CD4-positive, alpha-beta T cell treated with Interleukin-6 for 4 hours (primary cell): ENCODE measurements around the gene ARF1.

ENCODE experiments used
- DNase-seq: peaks from one replicate; pipeline ENCODE4 v3.0.0-alpha.2; 2020; ENCODE audit warnings: mixed read lengths

ARF1 gene

GRCh38 chr1:228071839-228072657 is 10.5 kb upstream of the ARF1 start:
- DNase-seq: no peak

- DNase-seq: no peak
Observed at GRCh38 chr1:228072658-228073043, 9.9 kb upstream of the ARF1 start.

GRCh38 chr1:228073061-228073856 is 9.2 kb upstream of the ARF1 start:
- no peak for DNase-seq

- no peak for DNase-seq
Observed at GRCh38 chr1:228073857-228074545, 8.5 kb upstream of the ARF1 start.

GRCh38 chr1:228074954-228075730 is 7.4 kb upstream of the ARF1 start:
- DNase-seq: no peak

GRCh38 chr1:228075801-228076271 is 6.7 kb upstream of the ARF1 start:
- DNase-seq: no peak

- DNase-seq: no peak
Observed at GRCh38 chr1:228076796-228077430, 5.6 kb upstream of the ARF1 start.

- no peak for DNase-seq
Observed at GRCh38 chr1:228077565-228078330, 4.8 kb upstream of the ARF1 start.

- no peak for DNase-seq
Observed at GRCh38 chr1:228079013-228079412, 3.5 kb upstream of the ARF1 start.

- DNase-seq: no peak
Observed at GRCh38 chr1:228079601-228080263, 2.8 kb upstream of the ARF1 start.

GRCh38 chr1:228081144-228081543 is 1.4 kb upstream of the ARF1 start:
- no peak for DNase-seq

GRCh38 chr1:228081578-228082213 is 812 bp upstream of the ARF1 start:
- peak; percentile 14 for DNase-seq

- DNase-seq: peak; percentile 43
Observed at GRCh38 chr1:228082918-228083870, 686 bp downstream of the ARF1 start.

GRCh38 chr1:228083871-228084278 is 1.4 kb downstream of the ARF1 start:
- no peak for DNase-seq

- DNase-seq: no peak
Observed at GRCh38 chr1:228084325-228084724, 1.8 kb downstream of the ARF1 start.

- no peak for DNase-seq
Observed at GRCh38 chr1:228084797-228085196, 2.3 kb downstream of the ARF1 start.

GRCh38 chr1:228085287-228085951 is 2.9 kb downstream of the ARF1 start:
- DNase-seq: no peak

- peak; percentile 45 for DNase-seq
Observed at GRCh38 chr1:228087771-228088251, 5.3 kb downstream of the ARF1 start.
